SKM-1 treated with dmso at 0.1 percent for 144 hours (cell line): ENCODE data around the gene FBXO36.
A peak's percentile ranks its signal among the peaks of the same experiment; 100 is the strongest.

Source experiments
- DNase-seq: peaks from one replicate; lab custom pipeline; 2025; ENCODE audit not compliant: unreplicated experiment; lab: John Stamatoyannopoulos, UW

The FBXO36 gene

GRCh38 chr2:229969921-229970320, 47.6 kb downstream of the FBXO36 start:
- DNase-seq, result no peak

GRCh38 chr2:229970406-229970805, 48.1 kb downstream of the FBXO36 start:
- no peak for DNase-seq

GRCh38 chr2:229971298-229971790, 49.0 kb downstream of the FBXO36 start:
- DNase-seq, result no peak

GRCh38 chr2:229974266-229974665, 52.0 kb downstream of the FBXO36 start:
- no peak for DNase-seq

- DNase-seq, result peak; percentile 21
Measured at GRCh38 chr2:229980431-229981184, 58.3 kb downstream of the FBXO36 start.

GRCh38 chr2:229993236-229993635, 70.9 kb downstream of the FBXO36 start:
- no peak for DNase-seq

GRCh38 chr2:229996320-229996719, 74.0 kb downstream of the FBXO36 start:
- DNase-seq, result no peak

- DNase-seq, result no peak
Measured at GRCh38 chr2:229997565-229997964, 75.3 kb downstream of the FBXO36 start.

- DNase-seq, result no peak
Measured at GRCh38 chr2:230000118-230000841, 78.0 kb downstream of the FBXO36 start.

- peak; percentile 53 for DNase-seq
Measured at GRCh38 chr2:230007931-230008707, 85.8 kb downstream of the FBXO36 start.

- DNase-seq, result no peak
Measured at GRCh38 chr2:230008708-230009066, 86.4 kb downstream of the FBXO36 start.

- no peak for DNase-seq
Measured at GRCh38 chr2:230010501-230010900, 88.2 kb downstream of the FBXO36 start.

GRCh38 chr2:230011617-230012016, 89.3 kb downstream of the FBXO36 start:
- no peak for DNase-seq

- DNase-seq, result no peak
Measured at GRCh38 chr2:230012267-230012884, 90.1 kb downstream of the FBXO36 start.

GRCh38 chr2:230016844-230017243, 94.5 kb downstream of the FBXO36 start:
- DNase-seq, result no peak

GRCh38 chr2:230018153-230018552, 95.8 kb downstream of the FBXO36 start:
- no peak for DNase-seq

GRCh38 chr2:230019742-230020141, 97.4 kb downstream of the FBXO36 start:
- no peak for DNase-seq

- no peak for DNase-seq
Measured at GRCh38 chr2:230023313-230023712, 101.0 kb downstream of the FBXO36 start.

- no peak for DNase-seq
Measured at GRCh38 chr2:230042195-230042594, 119.9 kb downstream of the FBXO36 start.

GRCh38 chr2:230043025-230043424, 120.7 kb downstream of the FBXO36 start:
- DNase-seq, result no peak

- no peak for DNase-seq
Measured at GRCh38 chr2:230043461-230043860, 121.2 kb downstream of the FBXO36 start.
